ENCODE measurements around the gene GNG8. TPM values are rescaled to one million over a fixed set of nuclear protein-coding genes. Genes with fewer than 3 reads are reported as not detected.

GNG8 gene
- total RNA-seq, 1 donor from 2014 or later: not detected

- TF ChIP-seq EZH2 (IDR thresholded peaks at IDR 0.05; ENCODE audit: insufficient read depth, low read length): no peak
- TF ChIP-seq, protein P1, sequence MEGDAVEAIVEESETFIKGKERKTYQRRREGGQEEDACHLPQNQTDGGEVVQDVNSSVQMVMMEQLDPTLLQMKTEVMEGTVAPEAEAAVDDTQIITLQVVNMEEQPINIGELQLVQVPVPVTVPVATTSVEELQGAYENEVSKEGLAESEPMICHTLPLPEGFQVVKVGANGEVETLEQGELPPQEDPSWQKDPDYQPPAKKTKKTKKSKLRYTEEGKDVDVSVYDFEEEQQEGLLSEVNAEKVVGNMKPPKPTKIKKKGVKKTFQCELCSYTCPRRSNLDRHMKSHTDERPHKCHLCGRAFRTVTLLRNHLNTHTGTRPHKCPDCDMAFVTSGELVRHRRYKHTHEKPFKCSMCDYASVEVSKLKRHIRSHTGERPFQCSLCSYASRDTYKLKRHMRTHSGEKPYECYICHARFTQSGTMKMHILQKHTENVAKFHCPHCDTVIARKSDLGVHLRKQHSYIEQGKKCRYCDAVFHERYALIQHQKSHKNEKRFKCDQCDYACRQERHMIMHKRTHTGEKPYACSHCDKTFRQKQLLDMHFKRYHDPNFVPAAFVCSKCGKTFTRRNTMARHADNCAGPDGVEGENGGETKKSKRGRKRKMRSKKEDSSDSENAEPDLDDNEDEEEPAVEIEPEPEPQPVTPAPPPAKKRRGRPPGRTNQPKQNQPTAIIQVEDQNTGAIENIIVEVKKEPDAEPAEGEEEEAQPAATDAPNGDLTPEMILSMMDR (IDR thresholded peaks at IDR 0.05; ENCODE audit: insufficient read depth, low read depth, low read length): peak; percentile 16
- no peak for FAIRE-seq
- no peaks in the 10 kb centered on the region for H3K27me3 ChIP-seq (ENCODE audit: insufficient read depth, low read length)
- no peaks in the 10 kb centered on the region for H3K9me3 ChIP-seq (ENCODE audit: insufficient read depth, low read depth, low read length)
- no peaks in the 10 kb centered on the region for H3K79me2 ChIP-seq (ENCODE audit: insufficient read depth, low read length)
- peak overlapping the region; percentile 18 for H2AFZ ChIP-seq (ENCODE audit: low read depth, low read length)
- no peaks in the 10 kb centered on the region for H3K36me3 ChIP-seq (ENCODE audit: insufficient read depth, low read length)
- peak overlapping the region; percentile 47 for H3K4me3 Mint-ChIP-seq (ENCODE audit: unreplicated experiment)
- DNase-seq (ENCODE audit: low read depth): peak; percentile 68
- no peaks in the 10 kb centered on the region for H3K36me3 Mint-ChIP-seq (ENCODE audit: low read depth, unreplicated experiment)
- H3K27me3 Mint-ChIP-seq (ENCODE audit: low read depth, unreplicated experiment): peaks cover 5% of the 10 kb centered on the region
- H3K27ac Mint-ChIP-seq (ENCODE audit: unreplicated experiment): no peak overlapping the region
- H3K9me3 Mint-ChIP-seq (ENCODE audit: unreplicated experiment): no peaks in the 10 kb centered on the region
- H3K27ac ChIP-seq (ENCODE audit: low read depth, low read length): no peak overlapping the region
- H3K4me3 ChIP-seq (ENCODE audit: insufficient read depth, low read depth, low read length): no peak overlapping the region
- H3K9ac ChIP-seq (ENCODE audit: low read length): peak overlapping the region; percentile 46
- peaks cover 11% of the 10 kb centered on the region for H3K4me1 Mint-ChIP-seq (ENCODE audit: low read depth, unreplicated experiment)
- peaks cover 24% of the 10 kb centered on the region for H3K4me1 ChIP-seq (ENCODE audit: insufficient read depth, low read length)
- H3K4me2 ChIP-seq (ENCODE audit: low read length): peak overlapping the region; percentile 73
- peaks cover 10% of the 10 kb centered on the region for H4K20me1 ChIP-seq (ENCODE audit: insufficient read depth, low read length)
Observed at GRCh38 chr19:46616631-46617322, 19.2 kb downstream of the GNG8 start.

- Histone ChIP-seq H3K9me3 (ENCODE audit: insufficient read depth, low read depth, low read length) (no peaks in the 10 kb centered on the region), H3K4me2 (ENCODE audit: low read length) (no peak overlapping the region), H2AFZ (ENCODE audit: low read depth, low read length) (no peak overlapping the region), H3K4me1 (ENCODE audit: insufficient read depth, low read length) (peaks cover 20% of the 10 kb centered on the region), H4K20me1 (ENCODE audit: insufficient read depth, low read length) (peaks cover 15% of the 10 kb centered on the region), H3K27ac (ENCODE audit: low read depth, low read length) (no peak overlapping the region), H3K36me3 (ENCODE audit: insufficient read depth, low read length) (no peaks in the 10 kb centered on the region), H3K27me3 (ENCODE audit: insufficient read depth, low read length) (no peaks in the 10 kb centered on the region), H3K4me3 (ENCODE audit: insufficient read depth, low read depth, low read length) (no peak overlapping the region), H3K79me2 (ENCODE audit: insufficient read depth, low read length) (no peaks in the 10 kb centered on the region), H3K9ac (ENCODE audit: low read length) (no peak overlapping the region)
- TF ChIP-seq, protein P1 (IDR thresholded peaks at IDR 0.05; ENCODE audit: insufficient read depth, low read depth, low read length): no peak
- TF ChIP-seq EZH2 (IDR thresholded peaks at IDR 0.05; ENCODE audit: insufficient read depth, low read length): no peak
- peaks cover 5% of the 10 kb centered on the region for H3K27me3 Mint-ChIP-seq (ENCODE audit: low read depth, unreplicated experiment)
- H3K9me3 Mint-ChIP-seq (ENCODE audit: unreplicated experiment): peaks cover 1% of the 10 kb centered on the region
- peaks cover 13% of the 10 kb centered on the region for H3K4me1 Mint-ChIP-seq (ENCODE audit: low read depth, unreplicated experiment)
- no peak overlapping the region for H3K27ac Mint-ChIP-seq (ENCODE audit: unreplicated experiment)
- no peak for DNase-seq (ENCODE audit: low read depth)
- FAIRE-seq: no peak
- no peak overlapping the region for H3K4me3 Mint-ChIP-seq (ENCODE audit: unreplicated experiment)
- H3K36me3 Mint-ChIP-seq (ENCODE audit: low read depth, unreplicated experiment): peaks cover 4% of the 10 kb centered on the region
Observed at GRCh38 chr19:46615966-46616365, 20.0 kb downstream of the GNG8 start.

DNA sequence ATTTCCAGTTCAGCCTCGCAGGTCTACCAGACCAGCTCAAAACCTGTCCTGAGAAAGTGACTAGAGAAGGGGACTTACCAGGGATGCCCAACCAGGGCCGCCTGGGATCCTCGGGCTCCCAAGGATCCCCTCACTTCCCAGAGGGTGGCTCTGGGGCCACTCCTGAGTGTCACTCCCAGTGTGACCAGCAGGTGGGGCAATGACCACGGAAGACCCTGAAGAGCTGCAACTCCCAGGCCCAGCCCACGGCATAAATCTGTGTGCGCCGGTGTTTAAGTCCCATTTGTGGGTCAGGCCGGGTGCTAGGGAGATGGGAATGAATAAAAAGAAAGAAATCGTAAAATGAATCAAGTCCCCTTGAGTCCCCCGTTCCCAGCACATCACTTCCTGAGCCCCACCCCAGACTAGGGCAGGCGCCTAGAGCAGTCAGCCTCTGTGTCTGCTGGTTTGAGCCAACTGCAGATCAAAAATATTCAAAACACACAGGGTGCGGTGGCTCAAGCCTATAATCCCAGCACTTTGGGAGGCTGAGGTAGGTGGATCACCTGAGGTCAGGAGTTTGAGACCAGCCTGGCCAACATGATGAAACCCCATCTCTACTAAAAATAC lies 21.8 kb downstream of the GNG8 start:
- Histone ChIP-seq H3K4me2 (ENCODE audit: low read length) (no peak overlapping the region), H3K79me2 (ENCODE audit: insufficient read depth, low read length) (no peaks in the 10 kb centered on the region), H3K27ac (ENCODE audit: low read depth, low read length) (no peak overlapping the region), H4K20me1 (ENCODE audit: insufficient read depth, low read length) (peaks cover 31% of the 10 kb centered on the region), H3K4me1 (ENCODE audit: insufficient read depth, low read length) (peaks cover 8% of the 10 kb centered on the region), H3K9me3 (ENCODE audit: insufficient read depth, low read depth, low read length) (no peaks in the 10 kb centered on the region), H3K36me3 (ENCODE audit: insufficient read depth, low read length) (peaks cover 6% of the 10 kb centered on the region), H3K27me3 (ENCODE audit: insufficient read depth, low read length) (no peaks in the 10 kb centered on the region), H3K9ac (ENCODE audit: low read length) (no peak overlapping the region), H2AFZ (ENCODE audit: low read depth, low read length) (no peak overlapping the region), H3K4me3 (ENCODE audit: insufficient read depth, low read depth, low read length) (no peak overlapping the region)
- FAIRE-seq (no peak), DNase-seq (ENCODE audit: low read depth) (peak; percentile 49)
- TF ChIP-seq, protein P1 (IDR thresholded peaks at IDR 0.05; ENCODE audit: insufficient read depth, low read depth, low read length): peak; percentile 76
- TF ChIP-seq EZH2 (IDR thresholded peaks at IDR 0.05; ENCODE audit: insufficient read depth, low read length): no peak
- H3K27ac Mint-ChIP-seq (ENCODE audit: unreplicated experiment): peak overlapping the region; percentile 18
- peaks cover 1% of the 10 kb centered on the region for H3K9me3 Mint-ChIP-seq (ENCODE audit: unreplicated experiment)
- peaks cover 4% of the 10 kb centered on the region for H3K27me3 Mint-ChIP-seq (ENCODE audit: low read depth, unreplicated experiment)
- H3K4me3 Mint-ChIP-seq (ENCODE audit: unreplicated experiment): no peak overlapping the region
- H3K36me3 Mint-ChIP-seq (ENCODE audit: low read depth, unreplicated experiment): peaks cover 13% of the 10 kb centered on the region
- H3K4me1 Mint-ChIP-seq (ENCODE audit: low read depth, unreplicated experiment): peaks cover 9% of the 10 kb centered on the region
